T-helper 17 cell (primary cell): ENCODE results near the gene RAP1B. TPM values are rescaled to one million over a fixed set of nuclear protein-coding genes. Genes with fewer than 3 reads are reported as not detected.
A peak's percentile ranks its signal among the peaks of the same experiment; 100 is the strongest.

Source experiments
- ATAC-seq: fragments of 150-1000 bp; cut with Tn5 transposase; 2 replicates; pipeline ENCODE4 v1.10.0; 2021; ENCODE audit warnings: mild to moderate bottlenecking, moderate library complexity
- DNase-seq, 3 donors: peaks; one replicate each; pipeline versions ENCODE4 v3.0.0 to v3.0.0-alpha.2; 2020 to 2021
- H3K9me3 ChIP-seq: one replicate; pipeline ENCODE4 v1.7.0; 2013; ENCODE audit warnings: low read length, mild to moderate bottlenecking; ENCODE audit not compliant: control insufficient read depth, poor library complexity, severe bottlenecking
- H3K27ac Mint-ChIP-seq: one replicate; pipeline ENCODE4 v1.8.0; 2022; ENCODE audit warnings: mild to moderate bottlenecking, moderate library complexity, mixed read lengths
- H3K27me3 Mint-ChIP-seq: one replicate; pipeline ENCODE4 v1.8.0; 2022; ENCODE audit warnings: mixed read lengths
- H3K36me3 Mint-ChIP-seq: one replicate; pipeline ENCODE4 v1.8.0; 2022; ENCODE audit warnings: low read depth, mixed read lengths
- H3K4me1 Mint-ChIP-seq: one replicate; pipeline ENCODE4 v1.8.0; 2022; ENCODE audit warnings: mild to moderate bottlenecking, mixed read lengths
- H3K4me3 Mint-ChIP-seq: one replicate; pipeline ENCODE4 v1.8.0; 2022; ENCODE audit warnings: mild to moderate bottlenecking, moderate library complexity, mixed read lengths
- total RNA-seq, 4 donors: library from RNA in 2 of 4; stranded (reverse) in 2 of 4; gene quantifications; one replicate each; pipeline ENCODE4 v1.2.3 and lab custom pipeline; 2022 to 2026

The RAP1B gene
- total RNA-seq, 2 donors from 2014 or later: 251 to 319 TPM

- ATAC-seq: no peak
- no peak for DNase-seq
- Mint-ChIP-seq H3K36me3 (no peaks in the 10 kb centered on the region), H3K4me3 (peak overlapping the region; percentile 97), H3K4me1 (peaks cover 39% of the 10 kb centered on the region), H3K27ac (peak overlapping the region; percentile 97), H3K27me3 (no peaks in the 10 kb centered on the region)
- H3K9me3 ChIP-seq: no peaks in the 10 kb centered on the region
Observed at GRCh38 chr12:68614105-68614679, 3.5 kb downstream of the RAP1B start.

GRCh38 chr12:68614769-68615168 lies 4.1 kb downstream of the RAP1B start:
- peak overlapping the region; percentile 97 for H3K4me3 Mint-ChIP-seq
- peaks cover 41% of the 10 kb centered on the region for H3K4me1 Mint-ChIP-seq
- ATAC-seq (no peak), DNase-seq (no peak)
- no peaks in the 10 kb centered on the region for H3K9me3 ChIP-seq
- H3K36me3 Mint-ChIP-seq: no peaks in the 10 kb centered on the region
- H3K27me3 Mint-ChIP-seq: no peaks in the 10 kb centered on the region
- H3K27ac Mint-ChIP-seq: peak overlapping the region; percentile 97

DNA sequence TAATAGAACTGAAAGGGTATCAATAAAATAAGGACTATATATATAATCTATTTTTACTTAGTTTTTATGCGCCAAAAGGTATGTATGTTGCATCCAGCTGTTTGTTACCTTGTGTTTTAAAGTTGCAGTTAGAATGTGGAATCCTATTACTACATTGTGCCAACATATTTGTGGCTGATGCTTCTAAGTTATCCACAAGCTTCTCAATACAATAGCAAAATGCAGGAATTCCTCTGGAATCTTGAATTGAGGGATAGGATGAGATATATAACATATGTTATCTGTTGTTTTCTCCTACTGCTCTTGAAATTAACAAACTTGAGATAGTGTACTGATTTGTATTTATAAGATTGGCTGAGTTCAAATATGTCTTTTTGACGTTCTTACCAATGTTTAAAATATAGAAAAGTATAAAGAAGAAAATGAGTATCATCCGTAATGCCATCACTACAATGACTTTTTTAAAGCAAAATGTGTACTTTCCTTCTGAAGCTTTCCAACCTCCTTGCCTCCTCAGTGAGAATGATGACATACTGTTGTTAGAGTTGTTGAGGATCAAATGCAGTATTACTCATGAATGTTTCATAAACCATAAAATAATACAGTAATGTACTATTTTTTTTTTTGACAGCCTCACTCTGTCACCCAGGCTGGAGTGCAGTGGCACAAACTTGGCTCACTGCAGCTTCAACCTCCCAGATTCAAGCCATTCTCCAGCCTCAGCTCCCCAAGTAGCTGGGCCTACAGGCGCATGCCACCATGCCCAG lies 6.6 kb downstream of the RAP1B start:
- Mint-ChIP-seq H3K27ac (no peak overlapping the region), H3K36me3 (no peaks in the 10 kb centered on the region), H3K4me1 (peaks cover 57% of the 10 kb centered on the region), H3K4me3 (peak overlapping the region; percentile 31), H3K27me3 (no peaks in the 10 kb centered on the region)
- DNase-seq (no peak), ATAC-seq (no peak)
- no peaks in the 10 kb centered on the region for H3K9me3 ChIP-seq

- H3K36me3 Mint-ChIP-seq: no peaks in the 10 kb centered on the region
- H3K27me3 Mint-ChIP-seq: no peaks in the 10 kb centered on the region
- DNase-seq (no peak), ATAC-seq (no peak)
- H3K27ac Mint-ChIP-seq: no peak overlapping the region
- H3K4me3 Mint-ChIP-seq: peak overlapping the region; percentile 9
- peaks cover 58% of the 10 kb centered on the region for H3K4me1 Mint-ChIP-seq
- no peaks in the 10 kb centered on the region for H3K9me3 ChIP-seq
Observed at GRCh38 chr12:68619541-68619940, 8.8 kb downstream of the RAP1B start.

DNA sequence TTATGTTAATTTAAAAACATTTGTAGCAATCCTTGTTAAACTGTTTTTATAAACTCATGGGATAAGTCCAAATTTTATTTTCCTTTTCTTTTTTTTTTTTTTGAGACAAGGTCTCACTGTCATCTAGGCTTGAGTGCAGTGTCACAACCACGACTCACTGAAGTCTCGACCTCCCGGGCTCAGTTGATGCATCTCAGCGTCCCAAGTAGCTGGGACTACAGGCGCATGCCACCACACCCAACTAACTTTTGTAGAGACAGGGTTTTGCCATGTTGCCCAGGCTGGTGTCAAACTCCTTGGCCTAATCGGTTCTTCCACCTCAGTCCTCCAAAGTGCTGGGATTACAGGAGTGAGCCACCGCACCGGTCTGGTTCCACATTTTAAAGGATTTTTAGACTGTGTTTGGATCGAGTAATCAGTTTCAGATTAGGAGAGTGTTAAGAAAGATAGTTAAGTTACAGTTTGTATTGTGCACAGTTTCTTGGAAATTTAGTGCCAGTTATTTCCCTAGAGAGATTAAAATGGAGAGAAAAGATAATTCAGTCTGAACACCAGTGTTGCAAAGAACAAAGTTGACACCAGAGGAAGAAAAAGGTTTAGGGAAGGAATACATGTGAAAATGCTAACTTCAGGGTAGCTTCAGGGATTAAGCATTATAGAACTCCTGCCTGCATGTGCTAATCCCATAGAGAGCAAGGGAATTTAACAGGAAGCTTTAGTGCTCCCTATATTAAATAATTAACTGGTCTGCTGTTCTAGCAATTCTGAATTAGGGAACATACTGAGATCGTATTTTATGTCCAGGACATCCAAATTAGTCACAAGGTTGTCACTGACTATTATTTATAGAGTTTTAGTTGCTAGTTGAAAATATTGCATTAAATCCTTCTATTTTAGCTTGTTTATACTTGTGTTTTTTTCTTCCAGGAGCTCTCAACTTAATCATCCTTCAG lies 10.1 kb downstream of the RAP1B start:
- no peak for DNase-seq
- Mint-ChIP-seq H3K4me1 (peaks cover 52% of the 10 kb centered on the region), H3K27ac (peak overlapping the region; percentile 90), H3K4me3 (peak overlapping the region; percentile 74), H3K36me3 (no peaks in the 10 kb centered on the region), H3K27me3 (no peaks in the 10 kb centered on the region)
- no peaks in the 10 kb centered on the region for H3K9me3 ChIP-seq
- peak; percentile 29 for ATAC-seq

GRCh38 chr12:68621472-68622081 lies 10.9 kb downstream of the RAP1B start:
- no peaks in the 10 kb centered on the region for H3K9me3 ChIP-seq
- H3K27me3 Mint-ChIP-seq: no peaks in the 10 kb centered on the region
- ATAC-seq (no peak), DNase-seq (no peak)
- peak overlapping the region; percentile 90 for H3K27ac Mint-ChIP-seq
- no peaks in the 10 kb centered on the region for H3K36me3 Mint-ChIP-seq
- peak overlapping the region; percentile 74 for H3K4me3 Mint-ChIP-seq
- H3K4me1 Mint-ChIP-seq: peaks cover 52% of the 10 kb centered on the region

DNA sequence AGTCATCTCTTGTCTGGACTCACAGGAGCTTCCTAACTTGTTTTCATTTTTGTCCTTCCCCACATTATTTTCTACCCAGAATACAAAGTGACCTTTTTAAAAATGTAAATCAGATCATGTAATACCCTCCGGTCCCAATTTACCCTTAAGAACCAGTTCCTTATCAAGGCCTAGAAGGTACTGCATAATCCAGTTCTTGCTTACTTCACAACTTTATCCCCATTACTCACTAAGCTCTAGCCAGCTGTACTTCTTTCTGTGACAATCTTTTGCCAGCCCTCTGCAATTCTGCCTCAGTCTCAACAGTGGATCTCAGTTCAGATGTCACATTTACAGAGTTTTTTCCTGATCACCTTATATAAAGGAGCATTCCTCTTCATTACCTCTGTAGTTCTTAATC lies 11.6 kb downstream of the RAP1B start:
- no peak for ATAC-seq
- Mint-ChIP-seq H3K4me3 (peak overlapping the region; percentile 72), H3K36me3 (peaks cover 3% of the 10 kb centered on the region), H3K4me1 (peaks cover 50% of the 10 kb centered on the region), H3K27me3 (no peaks in the 10 kb centered on the region), H3K27ac (peak overlapping the region; percentile 88)
- no peaks in the 10 kb centered on the region for H3K9me3 ChIP-seq
- DNase-seq: no peak

GRCh38 chr12:68623059-68623458 lies 12.4 kb downstream of the RAP1B start:
- Mint-ChIP-seq H3K36me3 (peaks cover 3% of the 10 kb centered on the region), H3K4me3 (peak overlapping the region; percentile 72)

DNA sequence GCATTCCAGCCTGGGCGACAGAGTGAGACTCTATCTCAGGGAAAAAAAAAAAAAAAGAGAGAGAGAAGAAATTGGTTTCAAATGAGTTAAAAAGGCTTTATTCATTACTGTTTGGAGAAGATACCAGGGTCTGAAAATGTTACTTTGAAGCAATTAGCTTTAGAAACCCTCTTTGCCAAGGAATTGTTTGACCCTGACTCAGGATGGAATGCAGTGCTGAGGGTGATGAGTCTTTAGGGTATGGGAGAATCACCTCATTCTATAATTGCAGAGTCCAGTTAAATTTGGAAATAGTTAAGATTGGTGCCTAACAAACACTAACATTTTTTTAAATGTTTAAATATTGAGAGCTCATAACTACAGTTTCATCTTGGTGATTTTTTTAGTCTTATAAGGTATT lies 13.3 kb downstream of the RAP1B start:
- DNase-seq (no peak), ATAC-seq (no peak)
- Mint-ChIP-seq H3K4me3 (no peak overlapping the region), H3K27ac (peak overlapping the region; percentile 88), H3K4me1 (peaks cover 43% of the 10 kb centered on the region), H3K27me3 (no peaks in the 10 kb centered on the region), H3K36me3 (peaks cover 3% of the 10 kb centered on the region)
- H3K9me3 ChIP-seq: peaks cover 4% of the 10 kb centered on the region

More at GRCh38 chr12:68623059-68623458, 12.4 kb downstream of the RAP1B start:
- Mint-ChIP-seq H3K27ac (peak overlapping the region; percentile 88), H3K4me1 (peaks cover 47% of the 10 kb centered on the region), H3K27me3 (no peaks in the 10 kb centered on the region)
- ATAC-seq (no peak), DNase-seq (no peak)
- H3K9me3 ChIP-seq: peaks cover 4% of the 10 kb centered on the region

DNA sequence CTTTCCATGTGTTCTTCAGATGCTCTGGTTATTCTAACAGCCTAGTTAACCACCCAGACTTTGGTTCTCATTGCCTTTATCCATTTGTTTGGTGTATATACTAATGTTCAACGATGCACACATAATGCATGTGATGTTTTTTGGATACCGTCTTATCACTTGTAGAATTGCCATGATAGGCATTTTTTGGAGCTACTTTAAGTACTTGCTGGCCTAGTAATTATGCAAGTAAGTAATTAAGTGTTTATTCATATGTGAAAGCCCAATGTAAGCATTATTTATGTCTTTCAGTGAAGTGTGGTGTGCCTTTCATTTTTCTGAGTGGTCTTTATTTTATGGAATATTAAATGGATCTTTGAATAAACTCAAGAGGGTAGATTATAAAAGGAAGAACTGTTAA lies 14.2 kb downstream of the RAP1B start:
- Mint-ChIP-seq H3K4me1 (peaks cover 47% of the 10 kb centered on the region), H3K4me3 (peak overlapping the region; percentile 9), H3K36me3 (peaks cover 3% of the 10 kb centered on the region), H3K27ac (no peak overlapping the region), H3K27me3 (no peaks in the 10 kb centered on the region)
- peaks cover 4% of the 10 kb centered on the region for H3K9me3 ChIP-seq
- ATAC-seq (no peak), DNase-seq (no peak)

DNA sequence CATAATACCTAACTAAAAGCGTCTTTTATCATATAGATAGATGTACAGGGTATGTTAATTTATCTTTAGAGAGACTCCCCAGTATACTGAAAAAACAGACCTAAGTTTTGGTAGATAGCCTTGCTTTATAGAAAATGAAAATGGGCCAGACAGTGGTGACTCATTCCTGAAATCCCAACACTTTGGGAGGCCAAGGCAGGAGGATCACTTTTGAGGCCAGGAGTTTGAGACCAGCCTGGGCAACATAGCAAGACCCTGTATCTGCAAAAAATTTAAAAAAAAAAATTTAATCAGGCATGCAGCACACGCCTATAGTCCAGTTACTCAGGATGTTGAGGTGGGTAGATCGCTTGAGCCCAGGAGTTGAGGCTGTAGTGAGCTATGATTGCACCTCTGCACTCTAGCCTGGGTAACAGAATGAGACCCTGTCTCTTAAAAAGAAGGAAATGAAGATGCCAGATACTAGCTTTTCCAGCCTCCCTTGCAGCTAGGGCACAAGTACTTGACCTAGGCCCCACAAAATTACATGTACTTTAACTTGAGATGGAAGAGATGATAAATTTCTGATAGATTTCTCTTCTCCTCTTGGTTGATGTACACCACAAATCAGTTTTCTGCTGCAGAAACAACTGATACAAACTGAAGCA lies 17.1 kb downstream of the RAP1B start:
- DNase-seq (no peak), ATAC-seq (no peak)
- Mint-ChIP-seq H3K36me3 (peaks cover 3% of the 10 kb centered on the region), H3K4me3 (peak overlapping the region; percentile 5), H3K4me1 (peaks cover 40% of the 10 kb centered on the region), H3K27ac (peak overlapping the region; percentile 57), H3K27me3 (no peaks in the 10 kb centered on the region)
- peaks cover 4% of the 10 kb centered on the region for H3K9me3 ChIP-seq

DNA sequence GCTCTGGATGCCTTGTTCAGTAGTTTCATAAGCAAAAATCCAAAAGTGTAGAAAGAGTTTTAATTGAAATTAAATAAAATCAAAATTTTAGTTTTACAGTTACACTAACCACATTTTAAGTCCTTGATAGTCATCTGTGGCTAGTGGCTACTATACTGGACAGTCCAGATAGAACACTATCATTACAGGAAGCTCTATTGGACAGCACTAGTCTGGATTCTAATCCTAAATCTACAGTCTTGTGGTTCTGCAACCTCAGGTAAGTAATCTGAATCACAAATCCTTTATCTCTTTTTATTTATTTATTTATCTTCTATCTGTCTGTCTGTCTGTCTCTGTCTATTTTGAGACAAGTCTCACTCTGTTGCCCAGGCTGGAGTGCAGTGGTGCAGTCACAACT lies 18.0 kb downstream of the RAP1B start:
- Mint-ChIP-seq H3K4me3 (peak overlapping the region; percentile 47), H3K4me1 (peaks cover 40% of the 10 kb centered on the region), H3K27ac (peak overlapping the region; percentile 57), H3K36me3 (peaks cover 3% of the 10 kb centered on the region), H3K27me3 (no peaks in the 10 kb centered on the region)
- ATAC-seq: no peak
- H3K9me3 ChIP-seq: peaks cover 4% of the 10 kb centered on the region
- DNase-seq: no peak
